Activated T-cell treated with anti-CD3 and anti-CD28 coated beads, Interleukin-2, amount 50 U/mL, for 24 hours (primary cell): ENCODE results near the gene OR2AP1.

Experiments
- DNase-seq: peaks from one replicate; pipeline ENCODE4 v3.0.0-alpha.2; 2020
- H3K27ac Mint-ChIP-seq: 2 replicates; pipeline ENCODE4 v1.8.0; 2020; ENCODE audit warnings: mild to moderate bottlenecking, mixed read lengths
- H3K27me3 Mint-ChIP-seq: 2 replicates; pipeline ENCODE4 v1.8.0; 2020; ENCODE audit warnings: mixed read lengths
- H3K36me3 Mint-ChIP-seq: 2 replicates; pipeline ENCODE4 v1.8.0; 2020; ENCODE audit warnings: low read depth, mixed read lengths
- H3K4me1 Mint-ChIP-seq: 2 replicates; pipeline ENCODE4 v1.8.0; 2020; ENCODE audit warnings: low read depth, mixed read lengths
- H3K4me3 Mint-ChIP-seq: 2 replicates; pipeline ENCODE4 v1.8.0; 2020; ENCODE audit warnings: mild to moderate bottlenecking, moderate library complexity, mixed read lengths
- H3K9me3 Mint-ChIP-seq: 2 replicates; pipeline ENCODE4 v1.8.0; 2020; ENCODE audit warnings: mixed read lengths

The OR2AP1 gene

DNA sequence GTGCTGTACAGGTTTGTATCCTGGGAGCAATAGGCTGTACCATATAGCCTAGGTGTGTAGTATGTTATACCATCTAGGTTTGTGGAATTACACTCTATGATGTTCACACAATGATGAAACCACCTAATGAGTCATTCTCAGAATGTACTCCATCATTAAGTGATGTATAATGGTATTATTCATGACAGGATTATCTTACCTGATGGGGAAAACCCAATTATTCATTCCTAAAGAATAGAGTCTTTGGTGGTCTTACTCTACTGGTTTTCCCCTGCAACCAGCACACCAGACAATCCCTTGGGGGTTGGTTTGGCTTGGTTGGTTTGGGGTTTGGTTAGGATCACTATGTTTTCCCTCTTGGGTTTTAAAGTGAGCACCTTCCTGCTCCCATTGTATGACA, 51.8 kb downstream of the OR2AP1 start:
- no peak for DNase-seq
- Mint-ChIP-seq H3K27ac (peak overlapping the region; percentile 35), H3K4me1 (peaks cover 30% of the 10 kb centered on the region), H3K36me3 (no peaks in the 10 kb centered on the region), H3K27me3 (peaks cover 54% of the 10 kb centered on the region), H3K9me3 (no peaks in the 10 kb centered on the region), H3K4me3 (no peak overlapping the region)
